Activated CD8-positive, alpha-beta memory T cell treated with anti-CD3 and anti-CD28 coated beads, Interleukin-2, amount 50 U/mL, for 24 hours (primary cell): Measurements from ENCODE around the gene CDKAL1.
"Not testable (repeated sequence)": the region's sequence is repeated elsewhere in the genome, so short reads cannot be mapped to it uniquely, and the experiment has no call there.

ENCODE experiments used
- DNase-seq: peaks from one replicate; pipeline ENCODE4 v3.0.0-alpha.2; 2020; ENCODE audit errors: extremely low read depth

The CDKAL1 gene

GRCh38 chr6:20708367-20709124 is 174.3 kb downstream of the CDKAL1 start:
- peak; percentile 4 for DNase-seq

DNA sequence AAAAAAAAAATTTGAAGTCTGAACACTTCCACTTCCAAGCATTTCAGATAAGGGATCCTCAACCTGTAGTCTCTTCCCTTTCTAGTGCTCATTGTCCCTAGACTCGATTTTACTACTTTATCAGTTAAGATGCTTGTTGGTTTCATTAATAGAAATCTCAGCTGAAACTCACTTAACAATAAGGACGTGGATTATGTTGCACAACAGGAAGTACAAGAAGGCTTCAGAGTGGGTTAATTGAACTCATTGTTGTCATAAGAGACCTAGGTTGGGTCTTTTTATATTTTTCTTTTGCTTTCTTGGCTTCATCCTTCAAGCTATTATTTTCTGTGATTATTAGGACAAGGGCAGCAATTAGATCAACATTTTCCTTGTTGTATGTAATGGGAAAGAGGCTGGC is 175.2 kb downstream of the CDKAL1 start:
- no peak for DNase-seq

DNA sequence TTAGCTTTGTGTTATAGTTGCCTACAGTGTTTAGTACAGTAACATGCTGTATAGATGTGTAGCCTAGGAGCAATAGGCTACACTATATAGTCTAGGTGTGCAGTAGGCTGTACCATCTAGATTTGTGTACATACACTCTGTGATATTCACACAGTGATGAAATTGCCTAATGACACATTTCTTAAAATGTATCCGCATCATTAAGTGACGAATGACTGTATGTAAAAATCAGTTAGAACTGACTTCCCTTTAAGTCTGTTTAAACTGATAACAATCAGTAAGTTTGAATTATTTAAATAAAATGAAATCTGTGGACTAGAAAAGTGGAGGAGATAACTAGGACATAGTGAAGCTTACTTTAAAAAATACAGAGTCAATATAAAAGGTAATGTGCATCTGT is 176.1 kb downstream of the CDKAL1 start:
- no peak for DNase-seq

- DNase-seq = no peak
Observed at GRCh38 chr6:20711518-20711917, 177.3 kb downstream of the CDKAL1 start.

DNA sequence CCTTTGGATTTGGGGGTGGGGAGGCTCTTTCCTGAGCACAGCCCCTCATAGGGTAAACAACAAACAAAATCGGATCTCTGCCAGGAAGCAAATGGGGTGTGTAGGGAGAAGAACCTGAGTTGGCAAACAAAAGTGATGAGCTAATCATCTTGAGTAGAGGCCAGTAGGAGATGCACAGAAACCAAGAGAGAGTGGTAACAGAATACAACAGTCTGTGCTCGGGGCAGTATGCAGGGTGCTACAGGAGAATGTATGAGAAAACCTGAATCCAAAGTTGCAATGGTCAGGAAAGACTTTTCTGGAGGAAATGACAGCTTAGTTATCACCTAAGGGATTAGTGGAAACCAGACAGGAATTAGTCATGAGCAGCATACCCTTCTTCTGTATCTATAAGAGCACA is 177.8 kb downstream of the CDKAL1 start:
- no peak for DNase-seq

DNA sequence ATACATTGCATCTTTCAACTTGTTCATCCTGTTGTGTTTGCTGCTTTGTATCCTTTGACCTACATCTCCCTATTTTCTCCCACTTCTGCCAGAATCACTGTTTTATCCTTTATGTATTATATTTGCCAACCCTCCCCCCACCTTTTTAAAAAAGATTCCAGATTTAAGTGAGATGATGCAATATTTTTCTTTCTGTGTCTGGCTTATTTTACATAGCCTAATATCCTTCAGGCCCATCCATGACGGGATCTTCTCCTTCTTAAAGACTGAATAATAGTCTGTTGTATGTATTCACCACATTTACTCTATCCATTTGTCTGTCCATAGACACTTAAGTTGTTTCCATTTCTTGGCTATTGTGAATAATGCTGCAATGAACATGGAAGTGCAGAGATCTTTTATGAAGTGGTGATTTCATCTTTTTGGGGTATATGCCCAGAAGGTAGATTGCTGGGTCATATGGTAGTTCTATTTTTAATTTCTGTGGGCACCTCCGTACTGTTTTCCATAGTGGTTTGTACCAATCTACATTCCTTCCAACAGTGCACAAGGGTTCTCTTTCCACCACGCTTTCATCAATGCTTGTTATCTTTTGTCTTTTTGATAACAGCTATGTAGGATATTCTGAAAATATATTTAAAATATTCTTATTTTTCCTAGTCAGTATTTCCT is 181.0 kb downstream of the CDKAL1 start:
- no peak for DNase-seq

GRCh38 chr6:20716865-20717264 is 182.6 kb downstream of the CDKAL1 start:
- no peak for DNase-seq

DNA sequence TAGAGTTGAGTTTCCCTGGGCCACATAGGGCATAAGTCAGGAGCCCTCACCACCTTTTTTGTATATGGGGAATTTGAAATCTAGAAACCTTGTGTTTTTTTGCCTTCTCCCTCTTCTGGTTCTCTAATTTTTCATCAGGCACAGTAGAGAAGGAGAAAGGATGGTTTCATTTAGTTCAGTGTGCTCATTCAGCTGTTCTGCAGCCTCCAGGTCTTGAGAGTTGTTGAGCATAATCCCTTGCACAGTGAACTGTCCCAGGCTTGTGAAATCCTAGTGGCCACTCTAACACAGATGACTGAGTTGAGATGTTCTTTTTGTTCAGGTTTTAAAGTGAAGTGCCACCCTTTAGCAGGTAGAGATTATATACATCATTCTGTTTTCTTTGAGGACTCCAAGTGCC is 183.5 kb downstream of the CDKAL1 start:
- no peak for DNase-seq

GRCh38 chr6:20718705-20719653 is 184.7 kb downstream of the CDKAL1 start:
- DNase-seq = no peak

DNA sequence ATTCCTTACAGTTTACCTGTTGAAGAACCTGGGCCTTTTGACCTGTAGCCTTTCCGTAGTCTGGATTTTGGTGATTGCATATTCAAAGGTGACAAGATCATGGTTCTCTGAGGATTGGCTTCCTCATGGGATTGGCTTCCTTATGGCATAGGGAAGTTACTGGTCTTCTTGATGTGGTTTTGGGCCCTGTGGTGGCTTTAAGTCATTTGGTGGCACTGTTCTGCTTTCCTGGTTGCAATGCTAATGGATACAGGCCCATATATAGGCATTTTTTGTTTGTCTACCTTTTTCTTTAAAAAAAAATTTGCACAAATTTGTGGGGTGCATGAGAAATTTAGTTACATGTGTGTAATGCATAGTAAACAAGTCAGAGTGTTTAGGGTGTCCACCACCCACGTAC is 185.7 kb downstream of the CDKAL1 start:
- DNase-seq = no peak

DNA sequence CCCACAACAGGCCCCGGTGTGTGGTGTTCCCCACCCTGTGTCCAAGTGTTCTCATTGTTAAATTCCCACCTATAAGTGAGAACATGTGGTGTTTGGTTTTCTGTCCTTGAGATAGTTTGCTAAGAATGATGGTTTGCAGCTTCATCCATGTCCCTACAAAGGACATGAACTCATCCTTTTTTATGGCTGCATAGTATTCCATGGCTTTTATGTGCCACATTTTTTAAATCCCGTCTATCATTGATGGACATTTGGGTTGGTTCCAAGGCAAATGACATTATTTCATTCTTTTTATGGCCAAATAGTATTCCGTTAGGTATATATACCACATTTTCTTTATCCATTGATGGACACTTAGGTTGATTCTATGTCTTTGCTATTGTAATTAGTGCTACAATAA is 186.9 kb downstream of the CDKAL1 start:
- DNase-seq = not testable (repeated sequence)

DNA sequence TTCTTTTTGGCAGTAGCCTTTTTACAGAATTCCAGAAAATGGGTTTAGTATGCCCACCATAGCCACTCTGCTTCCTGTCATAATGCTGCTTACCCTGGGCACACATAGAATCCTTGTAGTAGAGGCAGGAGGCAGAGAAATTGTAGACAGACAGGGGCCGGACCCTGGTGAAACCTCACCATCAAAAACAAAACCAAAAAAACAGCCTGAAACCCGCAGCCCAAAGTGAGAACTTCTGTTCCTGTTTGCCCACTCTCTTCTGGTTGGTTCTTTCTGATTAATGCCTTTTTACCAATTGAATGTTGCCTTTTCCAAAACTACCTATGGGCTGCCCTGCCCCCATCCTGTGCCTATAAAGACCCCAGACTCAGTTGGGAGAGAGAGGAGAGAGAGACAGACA is 188.2 kb downstream of the CDKAL1 start:
- DNase-seq = no peak

DNA sequence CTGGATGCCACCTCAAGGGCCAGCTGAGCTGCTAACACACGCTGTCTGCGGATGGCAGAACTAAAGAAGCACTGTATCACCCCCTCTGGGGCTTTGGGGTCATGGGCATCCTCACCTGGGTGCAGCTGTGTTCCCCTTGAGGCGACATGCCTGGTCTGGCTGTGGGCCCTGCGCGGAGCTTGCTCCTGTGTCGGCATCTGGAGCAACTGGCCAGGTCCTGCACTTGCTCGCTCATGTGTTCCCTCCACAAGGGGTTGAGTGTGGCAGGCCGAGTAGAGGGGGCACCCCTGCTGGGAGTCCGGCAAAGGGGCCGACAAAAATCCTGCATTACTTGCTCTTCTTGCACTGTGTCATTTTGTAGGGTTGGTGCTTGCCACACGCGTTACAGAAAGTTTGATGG is 189.0 kb downstream of the CDKAL1 start:
- no peak for DNase-seq

GRCh38 chr6:20724443-20725190 is 190.4 kb downstream of the CDKAL1 start:
- DNase-seq = no peak

DNA sequence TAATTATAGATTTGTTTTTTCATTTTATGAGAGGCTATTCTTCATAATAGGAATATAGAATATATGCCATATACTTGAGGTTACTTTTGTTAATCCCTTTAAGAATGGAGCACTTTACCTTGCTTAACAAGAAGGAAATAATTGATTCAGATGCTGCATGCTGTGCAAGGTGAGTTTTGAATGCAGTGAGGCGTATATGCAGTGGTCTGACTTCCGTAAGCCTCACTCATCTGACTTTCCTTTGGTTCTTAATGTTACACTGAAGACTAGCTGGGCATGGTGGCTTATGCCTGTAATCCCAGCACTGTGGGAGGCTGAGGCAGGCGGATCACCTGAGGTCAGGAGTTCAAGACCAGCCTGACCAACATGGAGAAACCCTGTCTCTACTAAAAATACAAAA is 191.0 kb downstream of the CDKAL1 start:
- not testable (repeated sequence) for DNase-seq

DNA sequence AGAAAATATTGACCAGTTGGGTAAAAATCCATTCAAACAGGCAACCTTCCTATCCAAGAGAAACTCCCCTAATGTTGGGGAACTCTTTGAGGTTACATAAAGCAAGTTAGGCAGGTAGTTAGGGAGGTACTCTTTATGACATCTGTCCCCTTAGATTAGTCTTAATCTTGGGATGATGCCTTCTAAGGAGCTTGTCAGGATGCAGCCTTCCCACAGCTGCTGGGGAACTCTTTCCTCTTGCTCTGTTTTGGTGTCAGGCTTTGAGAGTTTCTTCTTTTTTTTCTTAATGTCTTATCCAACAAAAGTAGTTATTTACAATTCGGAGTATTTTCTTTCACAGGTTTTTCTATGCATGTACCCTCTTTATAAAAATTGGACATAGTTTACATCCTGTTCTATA is 194.8 kb downstream of the CDKAL1 start:
- no peak for DNase-seq

GRCh38 chr6:20732362-20732761 is 198.1 kb downstream of the CDKAL1 start:
- DNase-seq = not testable (repeated sequence)

- no peak for DNase-seq
Observed at GRCh38 chr6:20732896-20733295, 198.6 kb downstream of the CDKAL1 start.

DNA sequence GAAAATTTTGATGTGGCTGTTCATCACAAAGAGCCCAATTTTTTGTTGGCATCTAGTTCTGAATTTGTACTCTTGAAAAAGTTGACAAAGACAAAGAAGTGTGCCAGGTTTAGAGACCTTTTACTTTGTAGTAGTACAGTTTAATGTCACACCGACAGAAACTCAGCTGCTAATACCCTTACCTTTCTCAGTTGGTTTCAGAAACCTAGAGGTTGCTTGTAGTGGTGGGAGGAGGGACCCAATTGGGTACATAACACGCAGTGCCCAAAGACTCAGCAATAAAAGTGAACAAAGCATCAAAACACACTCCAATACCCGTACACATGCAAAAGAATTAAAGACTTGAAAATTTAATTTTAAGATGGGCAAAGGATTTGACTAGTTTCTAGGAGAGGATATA is 203.7 kb downstream of the CDKAL1 start:
- no peak for DNase-seq

- DNase-seq = no peak
Observed at GRCh38 chr6:20740088-20740487, 205.8 kb downstream of the CDKAL1 start.

GRCh38 chr6:20740727-20741126 is 206.5 kb downstream of the CDKAL1 start:
- no peak for DNase-seq

- DNase-seq = no peak
Observed at GRCh38 chr6:20741490-20741889, 207.2 kb downstream of the CDKAL1 start.
